Suprapubic skin (tissue), 4 donors: ENCODE results near the gene ACSF2.

ENCODE experiments used
- EP300 ChIP-seq: sonication (generic); formaldehyde crosslinking; IDR thresholded peaks from one replicate; pipeline ENCODE4 v1.6.1; 2017; ENCODE audit warnings: antibody characterized with exemption
- POLR2A ChIP-seq, 2 donors: fragments of 450-650 bp; IDR thresholded peaks; one replicate each; pipeline ENCODE4 v1.6.1; 2017; ENCODE audit warnings: antibody characterized with exemption in 2 of 2, mild to moderate bottlenecking in 2 of 2, moderate library complexity in 2 of 2
- POLR2AphosphoS5 ChIP-seq, 3 donors: sonication (generic); formaldehyde crosslinking; IDR thresholded peaks; one replicate each; pipeline ENCODE4 v1.6.1; 2017; ENCODE audit warnings: antibody characterized with exemption in 3 of 3
- TF ChIP-seq, protein P1 (sequence below), 2 donors: fragments of 200-600 bp in 1 of 2; fragments of 450-650 bp in 1 of 2; sonication (generic) in 1 of 2; IDR thresholded peaks; one replicate each; pipeline ENCODE4 v1.5.1; 2016 to 2019; ENCODE audit warnings: antibody characterized with exemption in 2 of 2, mild to moderate bottlenecking in 1 of 2, moderate library complexity in 1 of 2

DNA sequence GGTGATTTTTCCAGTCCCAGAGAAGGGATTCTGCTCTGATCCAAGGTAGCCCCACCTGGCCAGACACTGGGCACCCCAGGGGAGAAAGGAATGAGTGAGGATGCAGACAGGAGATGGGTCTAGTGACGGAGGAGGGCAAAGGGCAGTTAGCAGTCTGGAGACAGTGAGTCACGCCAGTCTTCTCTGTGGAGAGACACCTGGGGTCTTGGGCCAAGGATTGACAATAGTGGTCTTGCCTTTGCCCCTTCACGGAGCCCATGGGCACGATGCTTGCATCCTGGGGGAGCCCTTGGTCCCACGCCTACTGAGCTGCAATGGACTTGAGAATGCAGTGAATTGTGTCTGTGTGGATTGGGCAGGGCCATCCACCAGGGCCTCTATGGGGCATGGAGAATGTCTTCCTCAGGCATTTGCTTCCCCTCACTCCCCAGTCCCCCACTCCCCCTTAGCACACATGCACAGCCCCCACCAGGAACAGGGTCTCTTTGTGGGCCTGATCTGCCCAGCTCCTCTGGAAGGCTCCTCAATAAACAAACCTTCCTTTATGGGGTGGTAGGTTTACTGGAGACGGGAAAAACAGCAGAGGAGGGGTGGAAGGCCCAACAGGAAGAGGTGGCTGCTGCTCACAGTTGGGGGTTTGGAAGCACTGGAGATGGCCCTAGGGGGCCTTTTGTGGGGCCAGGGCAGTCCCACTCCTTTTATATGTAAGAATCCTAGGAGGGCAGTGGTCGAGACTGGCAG, 41.3 kb downstream of the ACSF2 start:
- TF ChIP-seq POLR2A (IDR thresholded peaks at IDR 0.05) = no peak
- TF ChIP-seq, protein P1, sequence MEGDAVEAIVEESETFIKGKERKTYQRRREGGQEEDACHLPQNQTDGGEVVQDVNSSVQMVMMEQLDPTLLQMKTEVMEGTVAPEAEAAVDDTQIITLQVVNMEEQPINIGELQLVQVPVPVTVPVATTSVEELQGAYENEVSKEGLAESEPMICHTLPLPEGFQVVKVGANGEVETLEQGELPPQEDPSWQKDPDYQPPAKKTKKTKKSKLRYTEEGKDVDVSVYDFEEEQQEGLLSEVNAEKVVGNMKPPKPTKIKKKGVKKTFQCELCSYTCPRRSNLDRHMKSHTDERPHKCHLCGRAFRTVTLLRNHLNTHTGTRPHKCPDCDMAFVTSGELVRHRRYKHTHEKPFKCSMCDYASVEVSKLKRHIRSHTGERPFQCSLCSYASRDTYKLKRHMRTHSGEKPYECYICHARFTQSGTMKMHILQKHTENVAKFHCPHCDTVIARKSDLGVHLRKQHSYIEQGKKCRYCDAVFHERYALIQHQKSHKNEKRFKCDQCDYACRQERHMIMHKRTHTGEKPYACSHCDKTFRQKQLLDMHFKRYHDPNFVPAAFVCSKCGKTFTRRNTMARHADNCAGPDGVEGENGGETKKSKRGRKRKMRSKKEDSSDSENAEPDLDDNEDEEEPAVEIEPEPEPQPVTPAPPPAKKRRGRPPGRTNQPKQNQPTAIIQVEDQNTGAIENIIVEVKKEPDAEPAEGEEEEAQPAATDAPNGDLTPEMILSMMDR (IDR thresholded peaks at IDR 0.05) = no peak
- TF ChIP-seq EP300 = no peak
- no peak for TF ChIP-seq POLR2AphosphoS5 (IDR thresholded peaks at IDR 0.05)
